HG02981 (cell line): ENCODE measurements around the gene DYNC1I1.

ENCODE experiments used
- ATAC-seq: cut with Tn5 transposase; IDR thresholded peaks from one replicate; pipeline ENCODE4 v1.9.1; 2021; ENCODE audit warnings: mild to moderate bottlenecking, moderate library complexity; ENCODE audit not compliant: unreplicated experiment

Gene DYNC1I1

GRCh38 chr7:96122746-96123145 is 350.4 kb downstream of the DYNC1I1 start:
- ATAC-seq, result no peak

GRCh38 chr7:96126382-96126781 is 354.0 kb downstream of the DYNC1I1 start:
- ATAC-seq, result no peak

GRCh38 chr7:96127746-96128145 is 355.4 kb downstream of the DYNC1I1 start:
- no peak for ATAC-seq

- no peak for ATAC-seq
These were observed 359.2 kb downstream of the DYNC1I1 start for GRCh38 chr7:96131525-96131924.

- no peak for ATAC-seq
These were observed 362.9 kb downstream of the DYNC1I1 start for GRCh38 chr7:96135241-96135640.

- ATAC-seq, result no peak
These were observed 364.4 kb downstream of the DYNC1I1 start for GRCh38 chr7:96136600-96137239.

GRCh38 chr7:96143495-96144259 is 371.3 kb downstream of the DYNC1I1 start:
- ATAC-seq, result no peak

- ATAC-seq, result no peak
These were observed 371.8 kb downstream of the DYNC1I1 start for GRCh38 chr7:96144260-96144526.
